Stomach (tissue), 9 donors: ENCODE measurements around the gene SH3BGRL2. TPM values are rescaled to one million over a fixed set of nuclear protein-coding genes. Genes with fewer than 3 reads are reported as not detected.
"Not testable (repeated sequence)": the region's sequence is repeated elsewhere in the genome, so short reads cannot be mapped to it uniquely, and the experiment has no call there.

Source experiments
- DNase-seq, 2 donors: peaks; one replicate each; pipeline versions ENCODE4 v3.0.0 to v3.0.0-alpha.2; 2013 to 2019
- H3K27ac ChIP-seq, 5 donors: fragments of 200-600 bp in 4 of 5; sonication (generic) in 4 of 5; one replicate each; pipeline ENCODE4 v1.5.1; 2013 to 2019; ENCODE audit warnings: mild to moderate bottlenecking in 1 of 5, moderate library complexity in 1 of 5
- H3K27me3 ChIP-seq, 3 donors: fragments of 200-600 bp; sonication (generic); one replicate each; pipeline ENCODE4 v1.5.1; 2017 to 2019; ENCODE audit warnings: mixed run types in 1 of 3
- H3K36me3 ChIP-seq, 4 donors: fragments of 200-600 bp; sonication (generic); 1 replicate in 3 of 4; 2 replicates in 1 of 4; pipeline ENCODE4 v1.5.1; 2016 to 2019
- H3K4me1 ChIP-seq, 4 donors: fragments of 200-600 bp; sonication (generic); one replicate each; pipeline ENCODE4 v1.5.1; 2016 to 2019
- H3K4me3 ChIP-seq, 4 donors: fragments of 200-600 bp; sonication (generic) in 3 of 4; one replicate each; pipeline ENCODE4 v1.5.1; 2016 to 2019; ENCODE audit warnings: mild to moderate bottlenecking in 1 of 4
- H3K9me3 ChIP-seq, 4 donors: fragments of 200-600 bp; sonication (generic); one replicate each; pipeline ENCODE4 v1.5.1; 2016 to 2019
- EP300 ChIP-seq: sonication (generic); formaldehyde crosslinking; IDR thresholded peaks from one replicate; pipeline ENCODE4 v1.6.1; 2017; ENCODE audit warnings: antibody characterized with exemption
- POLR2A ChIP-seq, 4 donors: fragments of 450-650 bp; IDR thresholded peaks; one replicate each; pipeline ENCODE4 v1.6.1; 2016; ENCODE audit warnings: antibody characterized with exemption in 4 of 4, control low read depth in 2 of 4, mild to moderate bottlenecking in 1 of 4, moderate library complexity in 1 of 4
- POLR2AphosphoS5 ChIP-seq, 3 donors: sonication (generic); formaldehyde crosslinking; IDR thresholded peaks; one replicate each; pipeline ENCODE4 v1.6.1; 2016; ENCODE audit warnings: antibody characterized with exemption in 3 of 3
- WGBS, 5 donors: extraction: QIAGEN DNeasy Blood & Tissue Kit in 3 of 5; methylation state at CpG; one replicate each; pipeline versions ENCODE4 v1.1.5 to v1.1.7; 2013 to 2018; 5-methylcytosine and 5-hydroxymethylcytosine counted together
- intact Hi-C: fragments of 100-400 bp; cut with DNase I; formaldehyde crosslinking; loops from one replicate; pipeline ENCODE4 v1.15.1; 2023; ENCODE audit warnings: low total_unique reads
- polyA plus RNA-seq, 3 donors: library from polyadenylated mRNA; stranded (reverse); fragments of 200-250 nt; gene quantifications; one replicate each; pipeline ENCODE4 v1.2.3, GENCODE V29; 2013
- total RNA-seq, 5 donors: library from RNA; depleted of rRNA; stranded (reverse); fragments of >200 nt; gene quantifications; one replicate each; pipeline versions ENCODE4 v1.1.0 to v1.2.3, GENCODE V29; 2014 to 2016
- TF ChIP-seq, protein P1 (sequence below), 7 experiments: fragments of 450-650 bp in 4 of 7; fragments of 200-600 bp in 3 of 7; sonication (generic) in 3 of 7; IDR thresholded peaks; one replicate each; pipeline ENCODE4 v1.5.1; 2016 to 2019; ENCODE audit warnings: antibody characterized with exemption in 7 of 7, control low read depth in 2 of 7, mild to moderate bottlenecking in 1 of 7
- donor health status: healthy with polysubstance abuse.
- donor health status: Bipolar disorder and iron deficiency.
- donor health status: healthy.

The SH3BGRL2 gene
- total and polyA plus RNA-seq, 8 donors = 14.8 to 225 (median 33.3) TPM

DNA sequence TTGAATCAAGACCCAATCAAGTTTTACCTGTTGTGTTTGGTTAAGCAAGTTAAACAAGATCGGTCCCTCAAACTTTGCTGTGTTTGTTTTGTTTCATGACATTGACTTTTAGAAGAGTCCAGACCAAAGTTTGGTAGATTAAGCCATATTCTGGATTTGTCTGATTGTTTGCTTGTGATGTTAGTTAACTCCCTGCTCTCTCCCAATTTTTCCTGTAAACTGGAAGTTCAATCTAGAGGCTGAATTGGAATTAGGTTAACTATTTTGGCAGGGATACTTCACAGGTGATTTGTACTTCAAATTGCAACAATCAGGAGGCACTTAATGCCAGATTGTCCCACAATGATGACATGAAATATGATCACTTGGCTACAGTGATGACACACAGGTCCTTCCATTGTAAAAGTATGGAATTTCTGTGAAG lies 13.6 kb upstream of the SH3BGRL2 start:
- Histone ChIP-seq H3K4me1 (peaks cover 10 to 19% (median 15%) of the 10 kb centered on the region in 4 donors), H3K27me3 (no peaks in the 10 kb centered on the region), H3K4me3 (no peak overlapping the region), H3K36me3 (no peaks in the 10 kb centered on the region), H3K27ac (peak overlapping the region in 1 of 5 donors; percentile 15), H3K9me3 (no peaks in the 10 kb centered on the region)
- no peak for DNase-seq
- intact Hi-C loops = no loop called here
- no peak for TF ChIP-seq POLR2AphosphoS5 (IDR thresholded peaks at IDR 0.05)
- no peak for TF ChIP-seq POLR2A (IDR thresholded peaks at IDR 0.05)
- no peak for TF ChIP-seq EP300
- TF ChIP-seq, protein P1, sequence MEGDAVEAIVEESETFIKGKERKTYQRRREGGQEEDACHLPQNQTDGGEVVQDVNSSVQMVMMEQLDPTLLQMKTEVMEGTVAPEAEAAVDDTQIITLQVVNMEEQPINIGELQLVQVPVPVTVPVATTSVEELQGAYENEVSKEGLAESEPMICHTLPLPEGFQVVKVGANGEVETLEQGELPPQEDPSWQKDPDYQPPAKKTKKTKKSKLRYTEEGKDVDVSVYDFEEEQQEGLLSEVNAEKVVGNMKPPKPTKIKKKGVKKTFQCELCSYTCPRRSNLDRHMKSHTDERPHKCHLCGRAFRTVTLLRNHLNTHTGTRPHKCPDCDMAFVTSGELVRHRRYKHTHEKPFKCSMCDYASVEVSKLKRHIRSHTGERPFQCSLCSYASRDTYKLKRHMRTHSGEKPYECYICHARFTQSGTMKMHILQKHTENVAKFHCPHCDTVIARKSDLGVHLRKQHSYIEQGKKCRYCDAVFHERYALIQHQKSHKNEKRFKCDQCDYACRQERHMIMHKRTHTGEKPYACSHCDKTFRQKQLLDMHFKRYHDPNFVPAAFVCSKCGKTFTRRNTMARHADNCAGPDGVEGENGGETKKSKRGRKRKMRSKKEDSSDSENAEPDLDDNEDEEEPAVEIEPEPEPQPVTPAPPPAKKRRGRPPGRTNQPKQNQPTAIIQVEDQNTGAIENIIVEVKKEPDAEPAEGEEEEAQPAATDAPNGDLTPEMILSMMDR (IDR thresholded peaks at IDR 0.05) = no peak
- WGBS, 5 donors = 30 to 67% (median 42%) methylated on average over 1 of the region's 1 CpG

- H3K36me3 ChIP-seq, H3K27ac ChIP-seq, DNase-seq, intact Hi-C loops, H3K9me3 ChIP-seq, H3K27me3 ChIP-seq, H3K4me3 ChIP-seq: not testable (repeated sequence)
- WGBS, 5 donors = 81 to 94% (median 87%) methylated on average over 13 of the region's 13 CpGs
- H3K4me1 ChIP-seq = peaks cover 5 to 14% (median 10%) of the 10 kb centered on the region in 4 donors
Observed at GRCh38 chr6:79618425-79618824, 12.7 kb upstream of the SH3BGRL2 start.

DNA sequence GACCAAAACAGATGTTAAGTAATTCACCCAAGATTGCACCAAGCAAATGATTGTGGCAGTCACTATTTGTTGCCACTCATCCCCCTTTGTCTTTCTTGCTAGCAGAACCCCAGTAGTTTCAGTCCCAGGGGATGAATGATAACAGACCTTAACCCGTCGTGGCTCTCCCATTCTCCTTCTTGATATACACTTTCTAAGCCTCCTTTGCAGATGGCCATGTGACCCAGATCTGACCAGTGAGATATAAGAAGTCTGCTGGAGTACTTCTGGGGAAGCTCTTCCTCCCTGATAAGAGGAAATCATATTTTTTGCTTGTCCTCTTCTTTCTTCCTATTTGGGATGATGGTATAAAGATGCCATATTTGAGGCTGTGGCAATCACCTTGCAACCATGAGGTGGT lies 9.6 kb upstream of the SH3BGRL2 start:
- no peaks in the 10 kb centered on the region for H3K4me1 ChIP-seq

GRCh38 chr6:79622364-79622763 lies 8.8 kb upstream of the SH3BGRL2 start:
- DNase-seq = no peak
- 70 to 81% (median 71%) methylated on average over 1 of the region's 1 CpG for WGBS, 5 donors
- intact Hi-C loops = no loop called here
- Histone ChIP-seq H3K27me3 (no peaks in the 10 kb centered on the region), H3K4me1 (no peaks in the 10 kb centered on the region), H3K27ac (no peak overlapping the region), H3K4me3 (no peak overlapping the region), H3K9me3 (no peaks in the 10 kb centered on the region), H3K36me3 (no peaks in the 10 kb centered on the region)
- TF ChIP-seq POLR2A (IDR thresholded peaks at IDR 0.05) (no peak), POLR2AphosphoS5 (IDR thresholded peaks at IDR 0.05) (no peak), EP300 (no peak)
- TF ChIP-seq, protein P1 (IDR thresholded peaks at IDR 0.05) = no peak

More for the DNA sequence above, 9.6 kb upstream of the SH3BGRL2 start:
- Histone ChIP-seq H3K27ac (no peak overlapping the region), H3K4me3 (no peak overlapping the region), H3K36me3 (no peaks in the 10 kb centered on the region), H3K27me3 (no peaks in the 10 kb centered on the region), H3K9me3 (no peaks in the 10 kb centered on the region)
- 82 to 88% (median 83%) methylated on average over 2 of the region's 2 CpGs for WGBS, 5 donors
- TF ChIP-seq, protein P1 (IDR thresholded peaks at IDR 0.05) = no peak
- TF ChIP-seq EP300 (no peak), POLR2A (IDR thresholded peaks at IDR 0.05) (no peak), POLR2AphosphoS5 (IDR thresholded peaks at IDR 0.05) (no peak)
- intact Hi-C loops = no loop called here
- no peak for DNase-seq

DNA sequence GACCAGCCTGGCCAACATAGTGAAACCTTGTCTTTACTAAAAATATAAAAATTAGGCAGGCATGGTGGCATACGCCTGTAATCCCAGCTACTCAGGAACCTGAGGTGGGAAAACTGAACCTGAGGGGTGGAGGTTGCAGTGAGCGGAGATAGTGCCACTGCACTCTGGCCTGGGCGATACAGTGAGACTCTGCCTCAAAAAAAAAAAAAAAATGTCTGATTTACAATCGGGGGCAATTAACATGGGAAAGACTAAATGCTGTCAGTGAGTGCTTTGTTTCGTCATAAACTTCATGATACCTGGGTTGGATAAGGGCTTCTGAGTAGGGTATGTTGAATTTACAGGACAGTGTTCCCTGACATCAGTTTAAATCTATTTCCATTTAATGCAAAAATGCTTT lies 8.0 kb upstream of the SH3BGRL2 start:
- Histone ChIP-seq H3K4me1 (no peaks in the 10 kb centered on the region), H3K27me3 (no peaks in the 10 kb centered on the region), H3K9me3 (no peaks in the 10 kb centered on the region), H3K36me3 (no peaks in the 10 kb centered on the region), H3K27ac (no peak overlapping the region), H3K4me3 (no peak overlapping the region)
- WGBS, 5 donors = 89 to 94% (median 92%) methylated on average over 5 of the region's 5 CpGs
- intact Hi-C loops = no loop called here
- no peak for DNase-seq
- TF ChIP-seq EP300 = no peak
- TF ChIP-seq, protein P1 (IDR thresholded peaks at IDR 0.05) = no peak
